DOHH2 (cell line): Measurements from ENCODE around the gene ACOT12.

Source experiments
- H3F3A ChIP-seq: fragments of 200-600 bp; sonication (generic), shearing (Covaris generic); 2 replicates; pipeline ENCODE4 v1.6.0; 2016; ENCODE audit warnings: antibody characterized with exemption, mild to moderate bottlenecking; ENCODE audit not compliant: control insufficient read depth, insufficient read depth
- H3K27ac ChIP-seq: fragments of 200-600 bp; sonication (generic); 2 replicates; pipeline ENCODE4 v1.5.1; 2014; ENCODE audit warnings: low read depth, mild to moderate bottlenecking, low read length, moderate library complexity
- H3K27me3 ChIP-seq: fragments of 200-600 bp; sonication (generic); 2 replicates; pipeline ENCODE4 v1.6.1; 2014; ENCODE audit warnings: mild to moderate bottlenecking, low read length, mixed read lengths; ENCODE audit not compliant: control insufficient read depth
- H3K36me3 ChIP-seq: fragments of 200-600 bp; sonication (generic); 2 replicates; pipeline ENCODE4 v1.6.1; 2014; ENCODE audit warnings: mild to moderate bottlenecking, low read length, moderate library complexity, mixed read lengths; ENCODE audit not compliant: control insufficient read depth
- H3K4me1 ChIP-seq: fragments of 200-600 bp; sonication (generic); 2 replicates; pipeline ENCODE4 v1.6.1; 2014; ENCODE audit warnings: mild to moderate bottlenecking, low read length, mixed read lengths; ENCODE audit not compliant: control insufficient read depth
- H3K4me2 ChIP-seq: fragments of 200-600 bp; sonication (generic); 2 replicates; pipeline ENCODE4 v1.6.0; 2014; ENCODE audit warnings: mild to moderate bottlenecking, low read length, moderate library complexity
- H3K4me3 ChIP-seq: fragments of 200-600 bp; sonication (generic); 2 replicates; pipeline ENCODE4 v1.5.1; 2014; ENCODE audit warnings: mild to moderate bottlenecking, low read length, mixed read lengths
- H3K79me2 ChIP-seq: fragments of 200-600 bp; sonication (generic); 2 replicates; pipeline ENCODE4 v1.6.1; 2014; ENCODE audit warnings: mild to moderate bottlenecking, low read length, mixed read lengths; ENCODE audit not compliant: control insufficient read depth
- H3K9me2 ChIP-seq: fragments of 200-600 bp; sonication (generic); replicated peaks from 2 replicates; pipeline ENCODE4 v1.6.1; 2014; ENCODE audit warnings: mild to moderate bottlenecking, low read length, mixed read lengths; ENCODE audit not compliant: control insufficient read depth
- H3K9me3 ChIP-seq: fragments of 200-600 bp; sonication (generic); 2 replicates; pipeline ENCODE4 v1.6.1; 2014; ENCODE audit warnings: antibody characterized with exemption, low read length, mixed read lengths; ENCODE audit not compliant: control insufficient read depth, insufficient read depth
- H4K20me1 ChIP-seq: fragments of 200-600 bp; sonication (generic); 2 replicates; pipeline ENCODE4 v1.6.0; 2014; ENCODE audit warnings: low read depth, mild to moderate bottlenecking, antibody characterized with exemption, low read length, moderate library complexity; ENCODE audit not compliant: control insufficient read depth, insufficient read depth
- CTCF ChIP-seq: fragments of 200-600 bp; sonication (generic); IDR thresholded peaks from one replicate; pipeline ENCODE4 v1.5.1; 2014; ENCODE audit warnings: antibody characterized with exemption, mild to moderate bottlenecking, low read depth, low read length; ENCODE audit not compliant: poor library complexity, severe bottlenecking
- EZH2phosphoT487 ChIP-seq: fragments of 200-600 bp; sonication (generic); IDR thresholded peaks from 2 replicates; pipeline ENCODE4 v1.6.1; 2017; ENCODE audit warnings: borderline replicate concordance, mild to moderate bottlenecking, antibody characterized with exemption, low read length, moderate library complexity, mixed read lengths

The ACOT12 gene

GRCh38 chr5:81370912-81371311, 23.0 kb downstream of the ACOT12 start:
- Histone ChIP-seq H3K4me2 (no peak overlapping the region), H3K27me3 (no peaks in the 10 kb centered on the region), H3K9me2 (no peaks in the 10 kb centered on the region), H3K36me3 (no peaks in the 10 kb centered on the region), H4K20me1 (no peaks in the 10 kb centered on the region), H3K79me2 (no peaks in the 10 kb centered on the region), H3K9me3 (no peaks in the 10 kb centered on the region), H3K4me3 (no peak overlapping the region), H3F3A (no peaks in the 10 kb centered on the region), H3K27ac (no peak overlapping the region), H3K4me1 (no peaks in the 10 kb centered on the region)
- no peak for TF ChIP-seq CTCF
- TF ChIP-seq EZH2phosphoT487: no peak

- Histone ChIP-seq H3F3A (no peaks in the 10 kb centered on the region), H3K36me3 (no peaks in the 10 kb centered on the region), H3K9me3 (no peaks in the 10 kb centered on the region), H3K9me2 (no peaks in the 10 kb centered on the region), H3K4me1 (no peaks in the 10 kb centered on the region), H3K4me3 (no peak overlapping the region), H4K20me1 (no peaks in the 10 kb centered on the region), H3K4me2 (no peak overlapping the region), H3K27me3 (0 out of 2 replicates have a peak, but pooled peaks cover 1% of the 10 kb centered on the region), H3K79me2 (no peaks in the 10 kb centered on the region), H3K27ac (no peak overlapping the region)
- TF ChIP-seq CTCF (no peak), EZH2phosphoT487 (no peak)
Measured at GRCh38 chr5:81365541-81365940, 28.4 kb downstream of the ACOT12 start.

- H3K36me3 ChIP-seq: no peaks in the 10 kb centered on the region
- no peak overlapping the region for H3K27ac ChIP-seq
- H3K4me2 ChIP-seq: no peak overlapping the region
- H3K4me1 ChIP-seq: no peaks in the 10 kb centered on the region
- TF ChIP-seq EZH2phosphoT487: no peak
- no peak for TF ChIP-seq CTCF
- no peak overlapping the region for H3K4me3 ChIP-seq
- no peaks in the 10 kb centered on the region for H3K9me3 ChIP-seq
- H3K9me2 ChIP-seq: no peaks in the 10 kb centered on the region
- H3K27me3 ChIP-seq: peaks cover 5% of the 10 kb centered on the region; the same call in 1 of the 2 replicates
- H4K20me1 ChIP-seq: no peaks in the 10 kb centered on the region
- H3K79me2 ChIP-seq: no peaks in the 10 kb centered on the region
- no peaks in the 10 kb centered on the region for H3F3A ChIP-seq
Measured at GRCh38 chr5:81363093-81363871, 30.7 kb downstream of the ACOT12 start.
